Measurements from ENCODE around the gene ITFG2.

GRCh38 chr12:2820432-2820831 is 8.0 kb downstream of the ITFG2 start:
- TF ChIP-seq CTCF (IDR thresholded peaks at IDR 0.05; ENCODE audit: low read length) (no peak), EZH2 (IDR thresholded peaks at IDR 0.05; ENCODE audit: borderline replicate concordance, low read length) (no peak)
